ENCODE measurements around the gene BTN2A1.

The BTN2A1 gene

DNA sequence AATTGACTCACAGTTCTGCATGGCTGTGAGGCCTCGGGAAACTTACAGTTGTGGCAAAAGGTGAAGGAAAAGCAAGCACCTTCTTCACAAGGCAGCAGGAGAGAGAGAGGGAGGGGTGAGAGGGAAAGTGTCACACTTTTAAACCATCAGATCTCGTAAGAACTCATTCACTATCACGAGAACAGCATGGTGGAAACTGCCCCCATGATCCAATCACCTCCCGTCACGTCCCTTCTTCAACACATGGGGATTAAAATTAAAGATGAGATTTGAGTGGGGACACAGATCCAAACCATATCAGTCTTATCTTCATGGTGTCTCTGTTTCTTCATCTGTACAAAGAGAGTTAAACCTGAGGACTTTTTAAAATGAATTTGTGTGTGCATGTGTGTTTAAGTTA lies 28.6 kb downstream of the BTN2A1 start:
- Histone ChIP-seq H3K4me1 (ENCODE audit: control insufficient read depth, insufficient read depth, low read length, poor library complexity, severe bottlenecking) (no peaks in the 10 kb centered on the region), H3K9me3 (ENCODE audit: control insufficient read depth, low read length) (no peaks in the 10 kb centered on the region), H3K27ac (ENCODE audit: insufficient read depth, low read length, poor library complexity, severe bottlenecking) (no peak overlapping the region), H3K4me3 (ENCODE audit: insufficient read depth, low read depth, low read length, poor library complexity, severe bottlenecking) (no peak overlapping the region), H3K36me3 (ENCODE audit: control insufficient read depth, insufficient read depth, low read length) (no peaks in the 10 kb centered on the region), H3K27me3 (replicated peaks; ENCODE audit: control insufficient read depth, insufficient read depth, low read length, poor library complexity, severe bottlenecking) (no peaks in the 10 kb centered on the region)
- DNase-seq = no peak

GRCh38 chr6:26487466-26487865 lies 29.7 kb downstream of the BTN2A1 start:
- no peaks in the 10 kb centered on the region for H3K36me3 ChIP-seq (ENCODE audit: control insufficient read depth, insufficient read depth, low read length)

GRCh38 chr6:26489996-26490964 lies 32.5 kb downstream of the BTN2A1 start:
- Histone ChIP-seq H3K27ac (ENCODE audit: insufficient read depth, low read length, poor library complexity, severe bottlenecking) (no peak overlapping the region), H3K27me3 (replicated peaks; ENCODE audit: control insufficient read depth, insufficient read depth, low read length, poor library complexity, severe bottlenecking) (no peaks in the 10 kb centered on the region), H3K4me1 (ENCODE audit: control insufficient read depth, insufficient read depth, low read length, poor library complexity, severe bottlenecking) (no peaks in the 10 kb centered on the region), H3K36me3 (ENCODE audit: control insufficient read depth, insufficient read depth, low read length) (no peaks in the 10 kb centered on the region), H3K9me3 (ENCODE audit: control insufficient read depth, low read length) (no peaks in the 10 kb centered on the region), H3K4me3 (ENCODE audit: insufficient read depth, low read depth, low read length, poor library complexity, severe bottlenecking) (no peak overlapping the region)
- no peak for DNase-seq

More at GRCh38 chr6:26487466-26487865, 29.7 kb downstream of the BTN2A1 start:
- no peaks in the 10 kb centered on the region for H3K9me3 ChIP-seq (ENCODE audit: control insufficient read depth, low read length)
- DNase-seq = no peak
- H3K27me3 ChIP-seq (replicated peaks; ENCODE audit: control insufficient read depth, insufficient read depth, low read length, poor library complexity, severe bottlenecking) = no peaks in the 10 kb centered on the region
- H3K4me1 ChIP-seq (ENCODE audit: control insufficient read depth, insufficient read depth, low read length, poor library complexity, severe bottlenecking) = no peaks in the 10 kb centered on the region
- no peak overlapping the region for H3K4me3 ChIP-seq (ENCODE audit: insufficient read depth, low read depth, low read length, poor library complexity, severe bottlenecking)
- no peak overlapping the region for H3K27ac ChIP-seq (ENCODE audit: insufficient read depth, low read length, poor library complexity, severe bottlenecking)

- H3K4me1 ChIP-seq (ENCODE audit: control insufficient read depth, insufficient read depth, low read length, poor library complexity, severe bottlenecking) = no peaks in the 10 kb centered on the region
- no peaks in the 10 kb centered on the region for H3K27me3 ChIP-seq (replicated peaks; ENCODE audit: control insufficient read depth, insufficient read depth, low read length, poor library complexity, severe bottlenecking)
- H3K9me3 ChIP-seq (ENCODE audit: control insufficient read depth, low read length) = no peaks in the 10 kb centered on the region
- no peak overlapping the region for H3K4me3 ChIP-seq (ENCODE audit: insufficient read depth, low read depth, low read length, poor library complexity, severe bottlenecking)
- no peaks in the 10 kb centered on the region for H3K36me3 ChIP-seq (ENCODE audit: control insufficient read depth, insufficient read depth, low read length)
- no peak for DNase-seq
- no peak overlapping the region for H3K27ac ChIP-seq (ENCODE audit: insufficient read depth, low read length, poor library complexity, severe bottlenecking)
These were observed 33.8 kb downstream of the BTN2A1 start for GRCh38 chr6:26491604-26492003.

DNA sequence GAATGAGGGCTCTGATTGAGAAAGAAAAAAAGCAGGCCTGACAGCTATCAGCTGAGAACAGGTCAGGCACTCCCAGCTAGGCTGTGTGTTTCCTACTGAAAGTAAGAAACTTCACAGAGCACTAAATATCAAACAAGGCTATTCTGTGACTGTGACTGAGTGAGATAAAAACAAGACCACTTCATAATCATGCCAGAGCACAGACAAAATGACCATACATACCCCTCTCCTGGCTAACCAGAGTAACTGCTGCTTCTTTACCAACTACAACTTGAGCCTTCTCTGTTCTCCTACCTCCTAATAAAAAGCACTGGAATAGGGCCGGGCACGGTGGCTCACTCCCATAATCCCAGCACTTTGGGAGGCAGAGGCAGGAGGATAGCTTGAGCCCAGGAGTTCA lies 35.5 kb downstream of the BTN2A1 start:
- Histone ChIP-seq H3K9me3 (ENCODE audit: control insufficient read depth, low read length) (no peaks in the 10 kb centered on the region), H3K4me1 (ENCODE audit: control insufficient read depth, insufficient read depth, low read length, poor library complexity, severe bottlenecking) (no peaks in the 10 kb centered on the region), H3K36me3 (ENCODE audit: control insufficient read depth, insufficient read depth, low read length) (no peaks in the 10 kb centered on the region), H3K27ac (ENCODE audit: insufficient read depth, low read length, poor library complexity, severe bottlenecking) (no peak overlapping the region), H3K27me3 (replicated peaks; ENCODE audit: control insufficient read depth, insufficient read depth, low read length, poor library complexity, severe bottlenecking) (no peaks in the 10 kb centered on the region), H3K4me3 (ENCODE audit: insufficient read depth, low read depth, low read length, poor library complexity, severe bottlenecking) (no peak overlapping the region)
- no peak for DNase-seq

DNA sequence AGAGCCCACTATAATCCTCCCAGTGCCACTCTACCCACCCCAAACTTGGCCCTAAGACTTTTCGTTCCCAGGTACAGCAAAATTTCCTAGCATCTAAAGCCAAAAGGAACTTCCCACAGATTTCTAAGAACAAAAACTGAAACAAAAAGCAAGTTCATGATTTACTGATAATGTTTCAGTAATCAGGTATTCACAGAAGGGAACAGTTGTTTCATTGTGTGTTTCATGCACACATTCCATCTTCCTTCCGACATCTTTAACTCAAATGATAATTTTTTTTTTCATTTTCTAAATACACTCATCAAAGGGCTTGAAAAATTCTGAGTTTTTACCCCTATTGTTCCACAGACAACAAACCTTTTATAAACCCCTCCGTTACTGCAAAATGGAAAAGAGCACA lies 36.4 kb downstream of the BTN2A1 start:
- Histone ChIP-seq H3K36me3 (ENCODE audit: control insufficient read depth, insufficient read depth, low read length) (no peaks in the 10 kb centered on the region), H3K4me1 (ENCODE audit: control insufficient read depth, insufficient read depth, low read length, poor library complexity, severe bottlenecking) (no peaks in the 10 kb centered on the region), H3K27me3 (replicated peaks; ENCODE audit: control insufficient read depth, insufficient read depth, low read length, poor library complexity, severe bottlenecking) (no peaks in the 10 kb centered on the region), H3K27ac (ENCODE audit: insufficient read depth, low read length, poor library complexity, severe bottlenecking) (no peak overlapping the region), H3K4me3 (ENCODE audit: insufficient read depth, low read depth, low read length, poor library complexity, severe bottlenecking) (no peak overlapping the region), H3K9me3 (ENCODE audit: control insufficient read depth, low read length) (no peaks in the 10 kb centered on the region)
- no peak for DNase-seq

GRCh38 chr6:26495281-26495680 lies 37.5 kb downstream of the BTN2A1 start:
- Histone ChIP-seq H3K9me3 (ENCODE audit: control insufficient read depth, low read length) (no peaks in the 10 kb centered on the region), H3K27ac (ENCODE audit: insufficient read depth, low read length, poor library complexity, severe bottlenecking) (no peak overlapping the region), H3K4me1 (ENCODE audit: control insufficient read depth, insufficient read depth, low read length, poor library complexity, severe bottlenecking) (no peaks in the 10 kb centered on the region), H3K27me3 (replicated peaks; ENCODE audit: control insufficient read depth, insufficient read depth, low read length, poor library complexity, severe bottlenecking) (no peaks in the 10 kb centered on the region), H3K4me3 (ENCODE audit: insufficient read depth, low read depth, low read length, poor library complexity, severe bottlenecking) (no peak overlapping the region), H3K36me3 (ENCODE audit: control insufficient read depth, insufficient read depth, low read length) (no peaks in the 10 kb centered on the region)
- no peak for DNase-seq

DNA sequence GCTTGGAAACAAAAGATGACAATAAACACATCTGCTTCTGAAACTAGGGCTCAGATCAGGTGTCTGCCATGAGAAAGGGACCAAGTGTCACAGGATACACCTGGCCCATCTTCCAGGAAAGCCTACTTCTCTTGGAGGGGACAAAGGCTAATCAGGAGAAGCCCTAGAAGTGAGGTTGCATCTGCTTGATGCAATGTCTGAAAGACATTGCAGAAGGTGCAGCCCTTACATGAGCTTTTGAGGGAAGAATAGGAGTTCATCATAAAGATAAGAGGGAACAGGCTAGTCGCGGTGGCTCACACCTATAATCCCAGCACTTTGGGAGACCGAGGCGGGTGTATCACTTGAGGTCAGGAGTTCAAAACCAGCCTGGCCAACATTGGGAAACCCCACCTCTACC lies 39.9 kb downstream of the BTN2A1 start:
- no peak for DNase-seq
- Histone ChIP-seq H3K27ac (ENCODE audit: insufficient read depth, low read length, poor library complexity, severe bottlenecking) (no peak overlapping the region), H3K9me3 (ENCODE audit: control insufficient read depth, low read length) (no peaks in the 10 kb centered on the region), H3K4me1 (ENCODE audit: control insufficient read depth, insufficient read depth, low read length, poor library complexity, severe bottlenecking) (peaks cover 3% of the 10 kb centered on the region), H3K36me3 (ENCODE audit: control insufficient read depth, insufficient read depth, low read length) (no peaks in the 10 kb centered on the region), H3K4me3 (ENCODE audit: insufficient read depth, low read depth, low read length, poor library complexity, severe bottlenecking) (no peak overlapping the region), H3K27me3 (replicated peaks; ENCODE audit: control insufficient read depth, insufficient read depth, low read length, poor library complexity, severe bottlenecking) (peaks cover 8% of the 10 kb centered on the region)

GRCh38 chr6:26500102-26500501 lies 42.3 kb downstream of the BTN2A1 start, which contains the start of gene BTN1A1:
TSS of gene BTN1A1 (plus strand) at chr6:26500303. CDS start at chr6:26501287, 984 bp downstream.
- Histone ChIP-seq H3K9me3 (ENCODE audit: control insufficient read depth, low read length) (no peaks in the 10 kb centered on the region), H3K4me3 (ENCODE audit: insufficient read depth, low read depth, low read length, poor library complexity, severe bottlenecking) (no peak within 1 kb of the TSS), H3K27ac (ENCODE audit: insufficient read depth, low read length, poor library complexity, severe bottlenecking) (no peak within 1 kb of the TSS), H3K36me3 (ENCODE audit: control insufficient read depth, insufficient read depth, low read length) (no peaks in the 10 kb centered on the region), H3K4me1 (ENCODE audit: control insufficient read depth, insufficient read depth, low read length, poor library complexity, severe bottlenecking) (peaks cover 3% of the 10 kb centered on the region), H3K27me3 (replicated peaks; ENCODE audit: control insufficient read depth, insufficient read depth, low read length, poor library complexity, severe bottlenecking) (peaks cover 15% of the 10 kb centered on the region)
- DNase-seq = no peak

DNA sequence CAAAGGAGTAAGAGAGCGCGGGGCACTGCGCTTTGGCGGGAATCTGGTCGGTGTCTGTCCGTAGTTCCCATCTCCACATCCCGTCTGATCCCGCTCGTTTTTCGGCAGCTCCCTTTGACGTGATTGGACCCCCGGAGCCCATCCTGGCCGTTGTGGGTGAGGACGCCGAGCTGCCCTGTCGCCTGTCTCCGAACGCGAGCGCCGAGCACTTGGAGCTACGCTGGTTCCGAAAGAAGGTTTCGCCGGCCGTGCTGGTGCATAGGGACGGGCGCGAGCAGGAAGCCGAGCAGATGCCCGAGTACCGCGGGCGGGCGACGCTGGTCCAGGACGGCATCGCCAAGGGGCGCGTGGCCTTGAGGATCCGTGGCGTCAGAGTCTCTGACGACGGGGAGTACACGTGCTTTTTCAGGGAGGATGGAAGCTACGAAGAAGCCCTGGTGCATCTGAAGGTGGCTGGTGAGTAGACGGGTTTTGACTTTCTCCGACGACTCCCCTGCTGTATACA lies 43.8 kb downstream of the BTN2A1 start:
- Histone ChIP-seq H3K4me1 (ENCODE audit: control insufficient read depth, insufficient read depth, low read length, poor library complexity, severe bottlenecking) (peaks cover 3% of the 10 kb centered on the region), H3K9me3 (ENCODE audit: control insufficient read depth, low read length) (no peaks in the 10 kb centered on the region), H3K27me3 (replicated peaks; ENCODE audit: control insufficient read depth, insufficient read depth, low read length, poor library complexity, severe bottlenecking) (peaks cover 15% of the 10 kb centered on the region), H3K36me3 (ENCODE audit: control insufficient read depth, insufficient read depth, low read length) (no peaks in the 10 kb centered on the region), H3K4me3 (ENCODE audit: insufficient read depth, low read depth, low read length, poor library complexity, severe bottlenecking) (peak overlapping the region; percentile 37), H3K27ac (ENCODE audit: insufficient read depth, low read length, poor library complexity, severe bottlenecking) (no peak overlapping the region)
- DNase-seq = peak in 2 of 3 donors; percentile 1 to 11
